K562 (cell line): ENCODE measurements around the gene BID.

ENCODE experiments used
- BACH1 ChIP-seq: fragments of 200-800 bp; sonication (Bioruptor generic); IDR thresholded peaks from 2 replicates; pipeline ENCODE4 v1.6.1; 2016; ENCODE audit warnings: missing genetic modification characterization, missing compliant biosample characterization
- BMI1 ChIP-seq: fragments of 150-350 bp; IDR thresholded peaks from 2 replicates; pipeline ENCODE4 v1.6.1; 2014; ENCODE audit warnings: low read length
- CTCF ChIP-seq, 3 experiments: IDR thresholded peaks in 2 of 3; conservative IDR thresholded peaks in 1 of 3; 2 replicates each; pipeline ENCODE4 v1.5.1; 2011 to 2012; ENCODE audit warnings: low read length in 3 of 3, mild to moderate bottlenecking in 3 of 3, control low read depth in 2 of 3, improper control_type of control experiment in 1 of 3, inconsistent platforms in 1 of 3, low read depth in 1 of 3, mixed read lengths in 1 of 3, moderate library complexity in 1 of 3; ENCODE audit not compliant: insufficient read depth in 2 of 3
- RCOR1 ChIP-seq, 2 experiments: IDR thresholded peaks; 2 replicates each; pipeline ENCODE4 v1.6.1; 2012; ENCODE audit warnings: low read depth in 2 of 2, low read length in 2 of 2, borderline replicate concordance in 1 of 2, improper control_type of control experiment in 1 of 2
- SREBF2 ChIP-seq: sonication (generic); formaldehyde crosslinking; IDR thresholded peaks from 2 replicates; pipeline ENCODE4 v1.4.0; 2020; ENCODE audit warnings: mild to moderate bottlenecking, missing genetic modification reagents
- TCFL5 ChIP-seq: fragments of 250-450 bp; sonication (Bioruptor Pico); conservative IDR thresholded peaks from 2 replicates; pipeline ENCODE4 v1.6.1; 2021; ENCODE audit warnings: mild to moderate bottlenecking, moderate library complexity, matching md5 sums
- ZNF76 ChIP-seq: fragments of 250-450 bp; sonication (Bioruptor Pico); IDR thresholded peaks from 2 replicates; pipeline ENCODE4 v1.4.0; 2020; ENCODE audit warnings: mild to moderate bottlenecking, moderate library complexity, borderline replicate concordance

GRCh38 chr22:17810570-17811116, 36.4 kb upstream of the BID start:
- TF ChIP-seq ZNF76: no peak
- TF ChIP-seq RCOR1 (IDR thresholded peaks at IDR 0.05; ENCODE audit: borderline replicate concordance in 1 of 2, low read depth in 2 of 2, low read length in 2 of 2): no peak
- TF ChIP-seq BMI1: no peak
- no peak for TF ChIP-seq CTCF (IDR thresholded peaks at IDR 0.05 in 2 of 3, conservative IDR thresholded peaks at IDR 0.05 in 1 of 3; ENCODE audit: insufficient read depth in 2 of 3, low read depth in 1 of 3, low read length in 3 of 3)
- no peak for TF ChIP-seq BACH1 (tag)
- TF ChIP-seq TCFL5: no peak
- no peak for TF ChIP-seq SREBF2 (CRISPR knock-in tag)
